PC-3 (cell line): Measurements from ENCODE around the gene THEMIS.

Source experiments
- CTCF ChIP-seq: fragments of 300-600 bp; sonication (generic); conservative IDR thresholded peaks from 2 replicates; pipeline ENCODE4 v1.5.1; 2017; ENCODE audit warnings: antibody characterized with exemption, low read depth, mild to moderate bottlenecking, low read length
- EZH2 ChIP-seq: fragments of 300-600 bp; sonication (generic); IDR thresholded peaks from one replicate; pipeline ENCODE4 v1.6.1; 2017; ENCODE audit warnings: antibody characterized with exemption, mild to moderate bottlenecking, low read length; ENCODE audit not compliant: unreplicated experiment
- EZH2phosphoT487 ChIP-seq: fragments of 300-600 bp; sonication (generic); IDR thresholded peaks from 2 replicates; pipeline ENCODE4 v1.6.1; 2018; ENCODE audit warnings: mild to moderate bottlenecking, antibody characterized with exemption, low read length, borderline replicate concordance

GRCh38 chr6:127784468-127784867 lies 116.4 kb downstream of the THEMIS start:
- TF ChIP-seq CTCF, result no peak
- no peak for TF ChIP-seq EZH2
- no peak for TF ChIP-seq EZH2phosphoT487
